Fibroblast of gingiva (primary cell): ENCODE measurements around the gene MEIOC.
A peak's percentile ranks its signal among the peaks of the same experiment; 100 is the strongest.
"Not testable (repeated sequence)": the region's sequence is repeated elsewhere in the genome, so short reads cannot be mapped to it uniquely, and the experiment has no call there.

ENCODE experiments used
- DNase-seq: peaks from one replicate; pipeline ENCODE4 v3.0.0-alpha.2; 2011; ENCODE audit warnings: low read depth

Gene MEIOC

DNA sequence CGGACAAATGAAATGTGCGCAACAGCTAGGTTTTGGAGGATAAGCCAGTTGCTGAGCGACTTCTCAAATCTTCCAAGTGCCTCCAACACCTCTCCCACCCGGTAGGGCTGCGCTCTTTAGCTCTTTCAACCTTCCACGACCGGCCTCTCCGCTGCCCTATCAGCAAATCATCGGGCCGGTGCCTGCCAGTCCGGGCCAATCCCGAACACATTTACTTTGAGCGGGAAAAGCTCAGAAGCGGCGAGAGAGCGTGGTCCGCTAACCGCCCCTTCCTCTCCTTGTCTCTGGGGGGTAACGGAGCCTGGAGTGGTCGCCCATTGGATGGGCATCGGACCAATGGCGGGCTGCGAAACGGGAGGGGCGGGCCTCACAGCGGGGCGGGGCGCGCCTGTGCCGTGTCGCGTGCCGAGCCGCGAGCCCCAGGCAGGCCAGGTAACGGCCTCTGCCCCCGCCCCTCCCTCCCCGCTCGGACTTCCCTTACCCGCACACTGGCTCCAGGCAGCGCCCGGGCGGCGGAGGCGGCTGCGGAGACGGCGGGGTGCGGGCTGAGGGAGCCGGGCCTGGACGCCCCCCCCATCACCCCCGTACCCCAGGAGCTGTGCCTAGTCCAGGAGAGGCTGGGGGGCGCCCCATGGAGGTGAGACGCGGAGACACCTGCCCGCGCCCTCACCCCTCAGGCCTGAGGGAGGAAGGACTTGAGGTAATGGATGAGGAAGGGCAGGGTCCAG, at the start of gene MEIOC:
TSS of gene MEIOC (plus strand) at position 486 of the 728 bp plus-strand sequence. CDS start at position 632, 146 bp downstream.
- no peak for DNase-seq

DNA sequence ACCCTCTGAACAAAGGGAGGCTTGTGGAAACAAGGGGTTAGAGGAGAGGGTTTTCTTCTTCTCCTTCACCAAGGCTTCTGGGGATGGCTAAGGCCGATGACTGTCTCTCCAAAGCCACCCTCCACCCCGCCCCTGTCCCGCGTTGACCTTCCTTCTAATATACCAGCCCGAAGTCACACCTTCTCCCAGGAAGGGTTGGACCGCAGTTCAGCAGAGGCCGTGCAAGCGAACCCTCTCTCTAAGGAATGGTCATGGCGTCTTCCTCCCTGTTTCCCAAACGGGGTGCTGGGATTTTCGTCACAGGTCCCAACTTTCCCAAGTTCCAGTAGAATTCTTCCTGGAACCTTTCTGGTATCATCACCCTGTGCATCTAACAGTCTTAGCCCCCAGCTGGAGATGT, 49.6 kb upstream of the MEIOC start:
- DNase-seq = no peak

DNA sequence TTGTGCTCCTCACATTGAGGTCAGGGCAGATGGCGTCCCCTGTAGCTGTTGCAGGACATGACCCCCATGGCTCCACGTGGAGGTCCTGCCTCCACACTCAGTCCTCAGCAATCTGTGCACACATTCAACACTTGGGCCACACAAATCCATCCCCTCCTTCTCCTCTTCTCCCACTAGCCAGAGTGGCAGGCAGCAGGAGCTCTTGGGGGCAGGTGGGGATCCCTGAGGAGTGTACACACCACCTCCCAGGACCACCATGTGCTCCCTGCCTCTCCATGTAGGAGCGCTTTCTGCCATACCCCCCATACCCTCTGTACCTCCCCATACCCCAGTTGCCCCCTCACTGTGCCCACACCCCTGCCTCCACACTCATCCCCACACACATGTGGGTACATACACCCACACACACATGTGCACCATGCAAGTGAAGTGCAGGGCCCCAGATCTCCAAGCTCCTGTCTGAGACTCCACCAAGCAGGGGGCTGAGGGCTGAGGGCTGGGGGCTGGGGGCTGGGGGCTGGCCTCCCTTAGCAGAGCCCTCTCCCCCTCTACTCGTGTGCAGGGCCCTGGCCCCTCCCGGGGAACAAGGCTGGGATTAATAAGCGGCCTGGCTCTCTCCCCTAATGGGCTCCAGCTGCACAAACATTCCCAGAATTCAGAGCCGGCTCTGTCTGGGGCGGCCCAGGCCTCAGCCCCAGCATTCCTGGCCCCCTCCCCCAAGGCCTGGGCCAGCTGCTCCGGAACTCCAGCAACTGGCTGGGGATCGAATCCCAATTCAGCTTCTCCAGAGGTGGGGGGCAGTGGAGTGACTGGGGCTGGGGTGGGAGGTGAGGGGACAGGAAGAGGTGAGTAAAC, 48.2 kb upstream of the MEIOC start:
- peak; percentile 75 for DNase-seq

DNA sequence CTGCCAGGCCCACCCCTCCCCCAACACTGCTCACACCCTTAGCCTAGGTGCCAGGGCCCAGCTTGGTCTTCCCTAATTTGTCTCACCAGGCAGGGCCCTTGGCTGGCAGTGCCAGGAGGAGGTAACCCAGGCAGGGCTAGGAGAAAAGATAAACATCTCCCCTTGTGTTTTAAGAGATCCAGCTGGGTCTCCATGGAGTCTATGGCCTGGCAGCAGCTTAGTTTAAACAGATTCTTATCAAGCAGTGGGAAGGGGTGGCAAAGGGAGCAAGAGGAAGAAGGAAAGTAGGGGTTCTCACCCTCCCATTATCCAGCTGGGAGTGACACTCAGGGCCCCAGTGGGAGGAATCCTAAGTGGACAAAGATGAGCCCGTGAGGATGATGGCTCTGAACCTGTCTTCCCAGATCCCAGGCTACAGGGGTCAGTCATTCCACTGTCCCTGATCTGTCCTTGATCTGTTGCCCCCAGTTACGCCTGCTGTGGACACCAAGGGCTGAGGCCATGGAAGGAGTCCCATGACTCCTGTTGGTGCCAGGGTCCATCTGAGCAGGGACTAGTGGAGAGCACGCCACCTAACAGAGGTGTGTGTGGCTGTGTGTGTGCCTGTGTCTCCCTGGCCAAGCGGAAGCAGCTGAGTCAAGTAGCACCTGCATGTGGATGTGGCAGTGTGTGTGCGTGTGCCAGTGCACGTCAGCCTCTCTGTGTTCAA, 47.4 kb upstream of the MEIOC start:
- no peak for DNase-seq

DNA sequence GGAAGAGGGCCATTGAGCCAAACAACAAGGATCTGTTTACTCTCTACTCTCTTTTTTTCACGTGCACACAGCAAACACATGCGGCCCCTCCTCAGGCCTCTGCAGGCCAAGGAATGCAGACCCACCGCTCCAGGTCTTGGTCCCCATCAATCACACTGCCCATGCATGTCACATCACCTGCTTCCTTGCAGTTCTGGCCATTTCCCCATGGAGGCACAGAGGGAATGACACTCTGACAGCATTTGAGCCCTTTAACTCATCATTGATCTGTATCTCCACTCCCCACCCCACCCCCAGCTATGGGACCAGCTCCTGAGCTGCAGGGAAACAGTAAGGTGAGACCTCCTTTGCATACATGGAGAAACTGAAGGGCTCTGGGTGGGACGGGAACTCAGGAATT, 45.9 kb upstream of the MEIOC start:
- no peak for DNase-seq

DNA sequence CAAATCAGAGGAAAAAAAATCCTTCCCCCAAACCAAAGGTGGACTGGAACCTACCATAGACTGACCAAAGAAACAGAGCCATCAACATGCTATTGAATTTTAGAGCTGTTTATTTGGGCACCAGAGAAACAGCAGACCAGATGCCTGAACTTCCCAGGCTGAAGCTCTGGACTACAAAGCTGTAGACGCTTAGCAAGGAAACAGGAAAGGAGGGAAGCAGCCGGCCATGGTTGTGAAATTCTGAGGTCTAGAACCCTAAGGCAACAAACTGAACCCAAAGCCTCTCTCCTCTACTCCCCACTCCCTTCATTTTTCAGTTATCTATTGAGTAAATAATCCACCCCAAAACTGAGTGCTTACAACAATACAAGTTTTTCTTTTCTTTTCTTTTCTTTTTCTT, 45.4 kb upstream of the MEIOC start:
- DNase-seq = peak; percentile 49

DNA sequence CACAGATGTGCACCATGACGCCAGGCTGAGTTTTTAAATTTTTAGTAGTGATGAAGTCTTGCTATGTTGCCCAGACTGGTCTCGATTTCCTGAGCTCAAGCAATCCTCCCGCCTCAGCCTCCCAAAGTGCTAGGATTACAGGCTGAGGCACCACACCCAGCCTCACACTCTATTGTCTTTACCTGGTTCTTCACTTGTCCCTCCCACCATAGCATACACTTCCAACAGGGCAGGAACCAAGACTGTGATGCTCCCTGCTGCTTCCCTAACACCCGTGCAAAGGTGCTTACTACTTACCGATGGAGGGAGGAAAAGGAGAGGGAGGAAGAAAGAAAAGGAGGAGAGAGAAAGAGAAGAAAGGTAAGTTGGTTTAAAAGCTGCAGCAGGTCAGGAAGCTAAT, 41.4 kb upstream of the MEIOC start:
- no peak for DNase-seq

DNA sequence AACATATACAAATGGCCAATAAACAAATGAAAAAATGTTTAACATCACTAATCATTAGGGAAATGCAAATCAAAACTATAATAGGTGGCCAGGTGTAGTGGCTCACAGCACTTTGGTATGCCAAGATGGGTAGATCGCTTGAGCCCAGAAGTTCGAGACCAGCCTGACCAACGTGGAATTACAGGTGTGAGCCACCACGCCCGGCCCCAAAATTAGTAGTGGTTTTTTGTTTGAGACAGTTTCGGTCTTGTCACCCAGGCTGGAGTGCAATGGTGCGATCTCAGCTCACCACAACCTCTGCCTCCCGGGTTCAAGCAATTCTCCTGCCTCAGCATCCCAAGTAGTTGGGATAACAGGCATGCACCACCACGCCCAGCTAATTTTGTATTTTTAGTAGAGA, 37.6 kb upstream of the MEIOC start:
- not testable (repeated sequence) for DNase-seq

DNA sequence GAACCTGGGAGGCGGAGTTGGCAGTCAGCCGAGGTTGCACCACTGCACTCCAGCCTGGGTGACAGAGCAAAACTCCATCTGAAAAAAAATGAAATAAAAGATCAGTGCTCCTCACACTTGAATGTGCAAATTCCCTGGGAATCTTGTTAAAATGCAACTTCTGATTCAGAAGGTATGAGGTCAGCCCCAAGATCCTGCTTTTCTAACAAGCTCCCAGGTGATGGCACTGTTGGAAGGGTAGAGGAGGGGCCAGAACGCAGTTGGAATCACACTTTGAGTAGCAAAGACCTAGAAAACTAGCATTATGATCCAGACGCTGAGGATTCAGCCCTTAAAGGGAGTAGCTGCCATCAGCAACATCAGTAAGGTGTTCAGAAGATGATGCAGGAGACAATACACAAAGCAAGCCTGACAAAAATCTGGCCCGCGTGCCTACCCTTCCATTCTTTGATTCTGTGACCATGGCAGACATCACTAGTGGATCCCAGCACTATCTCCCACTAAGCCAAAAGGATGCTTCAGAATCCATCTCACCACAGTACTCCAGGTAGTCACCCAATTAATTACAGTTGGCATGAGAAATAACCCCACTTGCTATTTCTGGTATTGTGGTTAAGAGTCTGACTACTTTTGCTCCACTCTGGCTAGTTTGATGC, 33.1 kb upstream of the MEIOC start:
- no peak for DNase-seq

DNA sequence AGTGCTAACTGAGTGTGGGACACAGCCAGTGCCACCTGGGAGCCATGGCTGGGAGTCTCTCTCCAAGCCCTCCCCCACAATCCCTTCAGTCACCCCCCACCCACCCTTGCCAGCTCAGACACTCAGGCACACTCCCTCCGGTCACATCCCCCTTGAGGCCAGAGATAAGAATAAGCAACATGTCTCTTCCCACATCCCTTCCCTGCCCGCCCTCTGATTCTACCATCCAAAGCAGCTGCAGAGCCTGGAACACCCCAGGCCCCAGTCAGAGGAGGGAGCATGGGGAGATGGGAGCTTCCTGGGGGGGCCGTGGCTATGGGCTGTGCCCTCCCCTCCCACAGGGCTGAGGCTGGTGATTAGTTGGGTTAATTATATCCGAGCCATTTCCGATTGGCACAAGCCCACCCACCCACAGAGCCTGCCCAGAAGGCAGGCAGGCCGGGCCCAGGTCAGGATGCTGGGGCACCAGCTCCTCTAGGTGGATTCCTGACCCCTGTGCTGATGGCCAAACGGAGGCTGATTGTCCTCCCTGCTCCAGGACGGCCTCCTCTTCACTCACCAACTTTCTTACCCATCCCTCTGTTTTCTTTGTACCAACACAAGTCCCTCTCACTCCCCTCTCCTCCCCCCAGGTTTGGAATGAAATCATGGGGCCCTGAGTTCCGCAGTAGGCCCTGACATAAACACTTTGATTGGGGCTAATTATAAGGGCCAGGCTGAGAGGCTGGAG, 28.6 kb upstream of the MEIOC start:
- no peak for DNase-seq

DNA sequence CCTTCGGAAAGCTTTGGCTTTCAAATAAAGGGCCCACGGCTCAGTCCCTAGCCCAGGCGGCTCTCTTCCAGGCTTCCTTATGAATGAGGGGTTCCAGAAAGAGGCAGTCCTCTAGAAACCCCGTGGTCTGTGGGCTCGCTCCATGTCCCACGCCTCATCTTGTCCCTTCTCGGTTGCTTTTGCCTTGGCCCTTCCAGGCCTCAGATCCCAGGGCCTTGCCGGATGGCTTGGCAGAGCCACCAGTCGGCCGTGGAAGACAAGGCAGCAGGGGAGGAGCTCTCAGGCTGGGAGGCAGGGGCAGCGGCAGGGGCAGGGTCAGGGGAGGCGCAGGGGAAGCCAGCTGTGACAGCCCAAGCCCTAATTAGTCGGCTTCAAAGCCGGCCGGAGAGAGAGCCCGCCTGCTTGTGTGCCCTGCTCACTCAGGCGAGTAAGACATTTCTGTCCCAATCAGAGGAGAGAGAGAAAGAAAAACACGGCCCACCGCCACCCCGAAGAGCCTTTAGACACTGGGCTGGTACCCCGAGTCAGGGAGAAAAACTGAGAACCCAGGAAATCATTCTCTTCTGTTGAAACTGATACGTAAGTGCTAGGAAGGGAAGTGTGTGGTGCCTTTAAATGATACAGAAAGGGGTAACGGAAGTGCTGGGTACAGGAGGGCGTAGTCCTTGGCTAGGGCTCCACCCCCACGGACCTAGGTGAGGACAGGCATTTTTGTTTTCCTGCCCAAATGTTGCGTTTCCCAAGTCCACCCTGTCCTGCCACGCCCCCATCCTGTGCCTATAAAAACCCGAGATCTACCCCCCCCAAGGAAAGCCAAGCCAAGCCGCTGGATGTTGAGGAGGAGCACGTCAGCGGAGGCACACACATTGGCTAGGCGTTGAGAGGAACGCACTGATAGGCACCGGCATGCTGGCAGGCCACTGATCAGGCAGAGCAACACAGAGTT, 27.8 kb upstream of the MEIOC start:
- DNase-seq = peak; percentile 80

DNA sequence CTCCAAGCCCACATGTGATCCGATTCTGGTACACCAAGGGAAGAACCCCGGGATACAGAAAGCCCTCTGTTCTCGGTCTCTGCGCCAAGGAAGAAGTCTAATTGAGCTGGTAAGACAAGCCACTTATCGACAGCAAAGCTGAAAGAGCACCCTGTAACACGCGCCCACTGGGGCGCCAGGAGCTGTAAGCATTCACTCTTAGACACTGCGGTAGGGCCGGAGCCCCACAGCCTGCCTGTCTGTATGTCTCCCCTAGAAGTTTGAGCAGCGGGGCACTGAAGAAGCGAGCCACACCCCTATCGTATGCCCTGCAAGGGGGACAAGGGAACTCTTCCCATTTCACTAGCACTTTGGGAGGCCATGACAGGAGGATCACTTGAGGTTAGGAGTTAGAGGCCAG, 27.0 kb upstream of the MEIOC start:
- DNase-seq = no peak

DNA sequence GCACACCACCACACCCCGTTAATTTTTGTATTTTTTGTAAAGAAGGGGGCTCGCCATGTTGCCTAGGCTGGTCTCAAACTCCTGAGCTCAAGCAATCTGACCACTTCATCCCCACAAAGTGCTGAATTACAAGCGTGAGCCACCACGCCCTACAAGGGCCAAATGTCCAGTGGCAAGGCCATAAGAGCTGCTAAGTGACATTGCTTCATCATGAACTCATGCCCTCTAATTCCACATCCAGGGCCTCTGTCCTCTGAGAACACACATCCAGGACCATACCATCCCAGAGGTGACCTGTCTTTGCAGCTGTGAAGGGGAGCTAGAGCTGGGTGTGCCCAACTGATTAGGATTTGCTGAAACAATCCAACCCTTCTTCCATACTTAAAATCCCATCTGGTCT, 25.6 kb upstream of the MEIOC start:
- DNase-seq = no peak

DNA sequence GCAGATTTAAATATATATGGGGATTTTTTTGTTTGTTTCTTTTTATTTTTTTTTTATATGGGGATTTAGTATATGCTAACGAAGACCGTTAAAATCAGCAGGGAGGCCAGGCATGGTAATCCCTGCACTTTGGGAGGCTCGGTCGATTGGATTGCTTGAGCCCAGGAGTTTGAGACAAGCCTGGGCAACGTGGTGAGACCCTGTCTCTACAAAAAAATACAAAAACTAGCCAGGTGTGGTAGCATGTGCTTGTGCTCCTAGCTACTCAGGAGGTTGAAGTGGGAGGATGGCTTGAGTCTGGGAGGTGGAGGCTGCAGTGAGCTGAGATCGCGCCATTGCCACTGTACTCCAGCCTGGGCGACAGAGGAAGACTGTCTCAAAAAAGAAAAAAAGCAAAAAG, 22.3 kb upstream of the MEIOC start:
- DNase-seq = no peak

DNA sequence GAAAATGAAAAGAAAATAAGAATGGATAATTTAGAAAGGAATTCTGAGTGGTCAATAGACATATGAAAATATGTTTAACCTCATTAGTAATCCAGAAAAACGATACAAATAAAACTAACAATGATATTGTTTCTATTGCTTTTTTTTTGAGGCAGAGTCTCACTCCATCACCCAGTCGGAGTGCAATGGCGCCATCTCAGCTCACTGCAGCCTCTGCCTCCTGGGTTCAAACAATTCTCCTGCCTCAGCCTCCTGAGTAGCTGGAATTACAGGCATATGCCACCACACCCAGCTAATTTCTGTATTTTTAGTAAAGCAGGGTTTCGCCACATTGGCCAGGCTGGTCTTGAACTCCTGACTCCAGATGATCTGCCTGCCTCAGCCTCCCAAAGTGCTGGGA, 21.9 kb upstream of the MEIOC start:
- not testable (repeated sequence) for DNase-seq

DNA sequence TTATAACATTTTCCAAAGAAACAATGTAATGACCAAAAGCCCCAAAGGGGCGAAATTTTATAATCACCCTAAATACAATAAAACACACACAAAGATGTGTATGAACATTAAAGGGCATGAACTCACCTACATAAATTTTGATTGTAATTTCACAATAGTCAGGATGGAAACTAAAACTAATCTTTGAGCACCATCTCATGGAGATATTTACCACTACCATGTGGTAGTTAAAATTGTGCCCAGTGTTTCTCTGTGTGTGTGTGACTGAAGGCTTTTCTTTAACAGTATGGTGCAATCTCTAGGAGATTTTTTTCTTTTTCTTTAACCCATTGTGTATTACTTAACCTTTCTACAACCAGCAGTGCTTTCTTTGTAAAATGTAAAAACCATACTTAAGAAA, 19.7 kb upstream of the MEIOC start:
- peak; percentile 64 for DNase-seq

DNA sequence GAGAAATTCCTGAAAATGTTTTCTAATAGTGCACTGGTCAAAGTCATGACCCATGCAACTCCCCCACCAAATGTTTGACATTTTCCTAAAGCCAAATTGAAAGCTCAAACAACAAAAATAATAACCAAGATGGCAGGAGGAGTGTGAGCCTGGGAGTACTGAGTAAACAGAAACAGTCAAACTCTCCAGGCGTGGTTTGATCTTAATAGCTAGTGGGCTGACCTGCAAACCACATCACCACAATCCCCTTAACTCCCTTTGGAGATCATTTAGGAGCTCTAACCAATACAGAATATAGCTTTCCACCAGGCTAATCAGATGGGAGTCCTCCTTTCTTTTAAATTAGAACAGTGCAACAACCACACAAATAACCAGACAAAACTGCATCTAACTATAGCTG, 19.2 kb upstream of the MEIOC start:
- DNase-seq = no peak

DNA sequence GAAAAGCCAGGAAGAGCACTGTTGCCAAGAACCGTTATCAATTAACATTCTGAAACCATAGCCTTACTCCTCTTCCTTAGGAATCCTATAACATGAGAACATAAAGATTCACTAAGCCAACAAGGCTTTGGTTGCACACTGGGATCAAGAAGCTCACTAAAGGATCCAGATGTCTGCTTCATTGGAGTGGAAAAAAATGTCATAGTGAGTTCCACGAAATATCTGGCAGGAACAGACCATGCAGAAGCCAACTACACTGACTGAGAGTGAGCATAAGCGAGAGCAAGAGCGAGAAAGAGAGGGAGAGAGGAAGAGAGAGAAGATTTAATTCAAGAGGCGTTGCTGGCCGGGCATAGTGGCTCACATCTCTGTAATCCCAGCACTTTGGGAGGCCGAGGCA, 13.4 kb upstream of the MEIOC start:
- DNase-seq = peak; percentile 26

DNA sequence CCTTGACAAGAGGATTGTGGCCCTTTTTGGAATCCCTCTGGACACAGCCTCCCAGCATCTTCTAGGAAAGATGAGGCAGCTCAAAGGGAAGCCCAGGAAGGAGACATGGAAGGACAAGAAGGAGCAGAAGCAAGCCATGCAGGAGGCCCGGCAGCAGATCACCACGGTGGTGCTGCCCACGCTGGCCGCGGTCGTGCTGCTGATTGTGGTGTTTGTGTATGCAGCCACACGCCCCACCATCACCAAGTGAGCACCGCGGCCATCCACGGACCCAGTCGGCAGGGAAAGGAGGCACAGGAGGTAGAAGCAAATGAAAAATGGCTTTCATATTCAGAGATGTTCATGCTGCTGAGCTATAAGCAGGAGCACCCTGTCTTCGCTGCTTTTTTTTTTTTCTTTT, 10.9 kb upstream of the MEIOC start:
- DNase-seq = no peak

DNA sequence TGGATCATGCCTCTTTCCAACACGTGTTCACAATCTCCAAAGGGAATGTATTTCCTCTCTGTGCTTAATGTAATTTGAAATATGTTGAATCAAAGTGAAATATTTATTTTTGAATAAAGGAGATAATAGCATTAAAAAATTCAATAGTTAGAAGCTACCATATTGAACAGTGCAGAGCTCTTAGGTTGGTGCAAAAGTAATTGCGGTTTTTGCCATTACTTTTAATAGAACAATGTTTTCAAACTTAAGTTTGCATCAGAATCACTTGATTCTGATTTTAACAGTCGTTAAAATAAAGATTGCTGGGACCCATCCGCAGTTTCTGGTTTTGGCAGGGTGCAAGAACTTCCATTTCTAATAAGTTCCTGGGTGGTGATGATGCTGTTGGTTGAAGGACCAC, 10.0 kb upstream of the MEIOC start:
- no peak for DNase-seq

DNA sequence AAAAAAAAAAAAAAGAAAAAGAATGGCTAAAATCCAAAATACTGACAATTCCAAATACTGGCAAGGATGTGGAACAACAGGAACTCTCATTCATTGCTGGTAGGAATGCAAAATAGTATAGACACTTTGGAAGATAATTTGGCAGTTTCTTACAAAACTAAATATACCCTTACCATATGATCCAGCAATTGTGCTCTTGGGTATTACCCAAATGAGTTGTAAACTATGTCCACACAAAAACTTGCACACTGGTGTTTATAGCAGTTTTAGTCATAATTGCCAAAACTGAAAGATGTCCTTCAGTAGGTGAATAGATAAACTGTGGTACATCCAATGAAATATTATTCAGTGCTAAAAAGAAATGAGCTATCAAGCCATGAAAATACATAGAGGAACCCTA, 8.5 kb upstream of the MEIOC start:
- DNase-seq = no peak
